Stomach (tissue), 4 donors: ENCODE results near the gene GRAMD1B.

Experiments used
- CTCF ChIP-seq, 7 experiments: fragments of 450-650 bp in 4 of 7; fragments of 200-600 bp in 3 of 7; sonication (generic) in 3 of 7; IDR thresholded peaks; one replicate each; pipeline ENCODE4 v1.5.1; 2016 to 2019; ENCODE audit warnings: antibody characterized with exemption in 7 of 7, control low read depth in 2 of 7, mild to moderate bottlenecking in 1 of 7
- EP300 ChIP-seq: sonication (generic); formaldehyde crosslinking; IDR thresholded peaks from one replicate; pipeline ENCODE4 v1.6.1; 2017; ENCODE audit warnings: antibody characterized with exemption
- POLR2A ChIP-seq, 4 donors: fragments of 450-650 bp; IDR thresholded peaks; one replicate each; pipeline ENCODE4 v1.6.1; 2016; ENCODE audit warnings: antibody characterized with exemption in 4 of 4, control low read depth in 2 of 4, mild to moderate bottlenecking in 1 of 4, moderate library complexity in 1 of 4
- POLR2AphosphoS5 ChIP-seq, 3 donors: sonication (generic); formaldehyde crosslinking; IDR thresholded peaks; one replicate each; pipeline ENCODE4 v1.6.1; 2016; ENCODE audit warnings: antibody characterized with exemption in 3 of 3

GRCh38 chr11:123560006-123560405 is 129.9 kb downstream of the GRAMD1B start:
- TF ChIP-seq CTCF (IDR thresholded peaks at IDR 0.05) (no peak), POLR2AphosphoS5 (IDR thresholded peaks at IDR 0.05) (peak in 2 of 3 donors; percentile 2 to 22), EP300 (no peak), POLR2A (IDR thresholded peaks at IDR 0.05) (no peak)
